ENCODE data around the gene HOXD1. TPM values are rescaled to one million over a fixed set of nuclear protein-coding genes. Genes with fewer than 3 reads are reported as not detected.

Gene HOXD1
- total RNA-seq, 1 donor from 2014 or later: not detected

DNA sequence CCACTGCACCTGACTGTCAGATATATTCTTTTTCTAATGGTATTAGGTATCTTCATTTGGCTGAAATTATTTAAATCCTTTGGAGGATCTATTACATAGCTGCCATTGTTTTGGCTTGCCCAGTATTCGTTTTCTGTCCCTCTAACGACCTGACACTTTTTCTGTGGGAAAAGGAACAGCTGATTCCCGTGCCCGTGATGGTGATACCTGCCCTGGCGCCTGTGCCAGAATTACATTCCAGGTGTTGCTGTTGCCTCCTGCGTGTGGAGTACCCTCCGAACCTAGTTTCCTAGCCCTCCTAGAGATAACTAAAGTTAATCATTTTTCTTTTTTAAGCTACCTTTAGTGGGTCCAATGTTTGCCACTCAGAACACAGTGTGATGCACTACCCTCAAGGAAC, 14.0 kb downstream of the HOXD1 start:
- no peak for ATAC-seq (ENCODE audit: poor library complexity)
- intact Hi-C loops (cut with DNase I): no loop called here
- DNase-seq: no peak

DNA sequence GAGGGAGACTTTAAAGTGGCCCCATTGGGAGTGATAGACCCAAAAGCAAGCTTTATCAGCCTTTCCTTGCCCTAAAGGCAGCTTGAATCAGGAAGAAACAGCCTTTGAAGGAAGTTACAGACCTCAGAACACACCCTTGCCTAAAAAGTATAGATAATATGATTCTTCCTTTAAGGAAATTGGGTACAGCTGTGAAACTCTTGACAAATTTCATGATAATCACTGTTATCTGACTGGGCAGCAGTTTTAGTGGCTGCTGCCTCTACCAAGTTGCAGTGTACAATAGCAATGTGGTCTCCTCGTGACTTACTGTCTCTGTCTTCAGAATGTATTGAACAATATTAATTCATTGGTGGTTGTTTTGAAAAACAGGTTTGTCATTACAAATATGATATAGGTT, 16.7 kb downstream of the HOXD1 start:
- intact Hi-C loops (cut with DNase I): no loop called here
- no peak for DNase-seq
- ATAC-seq (ENCODE audit: poor library complexity): no peak

DNA sequence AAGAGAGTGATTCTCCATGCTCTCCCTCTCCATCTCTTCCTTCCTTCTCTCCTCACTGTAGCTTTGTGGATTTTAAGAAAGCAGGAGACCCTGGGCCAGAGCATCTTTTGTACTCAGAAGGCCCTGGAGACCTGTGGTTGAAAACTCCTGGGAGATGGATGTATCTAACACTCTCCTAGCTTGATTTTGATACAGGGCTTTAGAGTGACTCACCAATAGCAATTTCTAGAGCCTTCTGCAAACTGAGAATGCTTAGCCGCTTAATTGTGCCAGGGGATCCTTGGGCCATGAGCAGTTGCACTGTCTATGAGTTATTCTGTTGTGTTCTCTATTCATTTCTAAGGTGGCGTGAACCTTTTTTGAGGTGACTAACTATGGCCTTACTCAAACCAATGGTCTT, 17.7 kb downstream of the HOXD1 start:
- DNase-seq (no peak), ATAC-seq (ENCODE audit: poor library complexity) (no peak)
- intact Hi-C loops (cut with DNase I): no loop called here

GRCh38 chr2:176206682-176207081, 18.2 kb downstream of the HOXD1 start:
- intact Hi-C loops (cut with DNase I): no loop called here
- DNase-seq (no peak), ATAC-seq (ENCODE audit: poor library complexity) (no peak)

- intact Hi-C loops (cut with DNase I): no loop called here
- no peak for ATAC-seq (ENCODE audit: poor library complexity)
- DNase-seq: no peak
Observed at GRCh38 chr2:176211110-176211509, 22.6 kb downstream of the HOXD1 start.

- intact Hi-C loops (cut with DNase I): no loop called here
- ATAC-seq (ENCODE audit: poor library complexity) (no peak), DNase-seq (no peak)
Observed at GRCh38 chr2:176212276-176212675, 23.8 kb downstream of the HOXD1 start.

DNA sequence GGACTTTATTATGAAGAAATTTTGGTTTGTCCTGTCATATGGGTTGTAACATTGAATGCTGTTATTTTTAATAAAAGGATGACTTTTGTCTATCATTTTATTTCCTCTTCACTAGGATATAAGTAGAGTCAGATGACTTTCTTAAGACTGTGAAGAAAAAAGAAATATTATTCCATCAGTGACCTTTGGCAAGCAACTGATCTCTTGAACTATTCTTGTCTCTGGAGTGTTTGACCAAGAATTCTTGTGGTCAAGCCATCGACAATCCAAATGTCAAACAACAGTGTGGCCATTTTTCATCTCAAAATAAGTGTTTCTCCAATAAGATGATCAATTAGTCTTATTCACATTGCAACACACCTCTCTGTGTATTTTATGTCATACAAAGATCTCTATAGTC, 24.9 kb downstream of the HOXD1 start:
- ATAC-seq (ENCODE audit: poor library complexity): no peak
- intact Hi-C loops (cut with DNase I): no loop called here
- DNase-seq: no peak

DNA sequence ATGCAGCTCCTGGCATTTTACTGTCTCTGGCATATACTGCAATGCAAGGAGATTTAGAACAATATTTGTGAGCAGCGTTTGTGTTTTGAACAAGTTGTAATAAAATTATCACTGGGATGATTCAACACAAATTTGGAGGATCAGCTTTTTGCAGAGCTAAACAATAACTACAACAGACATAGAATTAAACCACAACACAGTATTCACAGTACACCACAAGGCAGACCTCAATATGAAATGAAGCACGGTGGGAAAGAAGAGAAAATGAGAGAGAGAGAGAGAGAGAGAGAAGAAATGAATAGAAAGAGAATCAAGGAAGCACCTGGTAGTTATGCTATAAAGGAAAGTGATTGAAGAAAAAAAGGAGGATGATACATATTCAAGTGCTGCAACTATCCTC, 39.4 kb downstream of the HOXD1 start:
- DNase-seq (no peak), ATAC-seq (ENCODE audit: poor library complexity) (no peak)
- intact Hi-C loops (cut with DNase I): no loop called here

DNA sequence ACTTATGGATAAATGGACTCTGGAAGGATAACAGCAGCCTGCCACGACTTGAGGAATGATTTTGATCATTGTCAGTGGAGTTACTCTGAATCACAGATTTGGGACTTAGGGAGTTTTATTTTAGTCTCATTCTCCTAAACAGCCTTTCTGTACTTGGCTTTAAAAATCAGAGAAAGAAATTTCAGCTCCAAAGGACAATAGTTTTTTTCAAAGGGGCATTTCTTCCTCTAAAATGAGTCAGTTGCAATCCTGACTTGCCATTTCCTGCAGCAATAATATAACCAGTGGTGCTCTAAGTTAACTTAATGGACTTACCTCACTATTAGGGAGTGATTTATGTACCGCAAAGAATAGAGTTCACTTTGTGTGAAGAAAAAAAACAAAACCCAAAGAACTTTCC, 45.7 kb downstream of the HOXD1 start:
- no peak for DNase-seq
- intact Hi-C loops (cut with DNase I): no loop called here
- ATAC-seq (ENCODE audit: poor library complexity): no peak

- no peak for DNase-seq
- ATAC-seq (ENCODE audit: poor library complexity): no peak
- intact Hi-C loops (cut with DNase I): no loop called here
Observed at GRCh38 chr2:176234940-176235339, 46.5 kb downstream of the HOXD1 start.

GRCh38 chr2:176237456-176237855, 49.0 kb downstream of the HOXD1 start:
- ATAC-seq (ENCODE audit: poor library complexity): no peak

DNA sequence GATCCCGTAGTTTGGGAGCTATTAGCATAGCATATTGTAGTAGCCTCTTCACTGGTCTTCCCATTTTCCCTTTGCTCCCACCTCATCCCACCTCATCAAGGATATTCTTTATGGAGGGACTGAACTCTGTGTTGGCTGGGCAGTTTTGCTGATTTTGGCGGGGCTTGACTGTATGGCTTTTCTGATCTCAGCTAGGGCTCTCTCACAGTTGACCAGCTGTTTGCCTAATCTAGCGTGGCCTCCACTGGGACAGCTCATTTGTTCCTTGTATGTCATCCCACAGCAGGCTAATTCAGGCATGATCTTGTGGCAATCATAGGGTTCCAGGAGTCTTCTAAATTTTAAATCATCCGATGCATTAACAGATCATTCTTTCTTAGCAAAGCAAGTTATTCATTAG, 50.6 kb downstream of the HOXD1 start:
- intact Hi-C loops (cut with DNase I): no loop called here
- ATAC-seq (ENCODE audit: poor library complexity) (no peak), DNase-seq (no peak)

More at GRCh38 chr2:176237456-176237855, 49.0 kb downstream of the HOXD1 start:
- DNase-seq: no peak
- intact Hi-C loops (cut with DNase I): no loop called here

DNA sequence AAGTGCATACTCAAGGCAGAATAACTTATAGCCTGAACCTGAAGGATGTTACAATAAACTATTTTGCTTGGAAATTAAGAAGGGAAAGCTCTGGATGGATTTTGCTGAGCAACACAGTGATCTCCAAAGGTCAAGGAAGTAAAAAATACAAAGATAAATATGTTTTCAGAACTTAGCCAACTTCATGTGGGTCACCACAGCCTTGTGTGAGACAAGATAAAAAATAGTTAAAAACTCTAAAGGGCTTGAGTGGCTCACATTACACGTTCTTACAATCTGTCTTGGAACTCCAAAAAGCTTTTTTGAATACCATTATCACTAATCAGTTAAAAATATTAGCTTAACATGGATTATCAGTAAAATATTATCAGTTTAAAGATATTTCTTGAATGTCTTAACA, 51.8 kb downstream of the HOXD1 start:
- ATAC-seq (ENCODE audit: poor library complexity) (no peak), DNase-seq (no peak)
- intact Hi-C loops (cut with DNase I): no loop called here

Small RNA genes within 50 kb of the gene (microRNA-seq; reads per million reads assigned to microRNA genes)
- gene MIR10B: 1,978 reads per million, percentile 87 among the genes with 10 or more reads in this experiment

Other genes with a start within 250 kb of the HOXD1 start
- gene LNPK, start 186.4 kb upstream of the HOXD1 start, total RNA-seq: 38.0 TPM
- not detected for gene EVX2, start 104.7 kb upstream of the HOXD1 start, total RNA-seq
- not detected for gene HOXD13, start 95.9 kb upstream of the HOXD1 start, total RNA-seq
- not detected for gene HOXD12, start 88.9 kb upstream of the HOXD1 start, total RNA-seq
- not detected for gene HOXD11, start 81.4 kb upstream of the HOXD1 start, total RNA-seq
- gene HOXD10, start 71.9 kb upstream of the HOXD1 start, total RNA-seq: not detected
- not detected for gene HOXD9, start 65.9 kb upstream of the HOXD1 start, total RNA-seq
- 0.32 TPM for gene HOXD8, start 59.0 kb upstream of the HOXD1 start, total RNA-seq
- not detected for gene HOXD4, start 37.1 kb upstream of the HOXD1 start, total RNA-seq
- gene HOXD3, start 31.4 kb upstream of the HOXD1 start, total RNA-seq: 0.38 TPM
- gene MTX2, start 80.8 kb downstream of the HOXD1 start, total RNA-seq: 50.3 TPM

Data from Right ventricle myocardium superior (tissue), 1 donor.